NB4 (cell line): ENCODE data around the gene TIMM17B.

ENCODE experiments used
- DNase-seq: peaks from one replicate; pipeline ENCODE4 v3.0.0; 2010; ENCODE audit warnings: low read depth
- H3K4me3 ChIP-seq: one replicate; pipeline ENCODE4 v1.5.1; 2011; ENCODE audit warnings: mild to moderate bottlenecking, low read depth, low read length, moderate library complexity
- CTCF ChIP-seq: IDR thresholded peaks from one replicate; pipeline ENCODE4 v1.5.1; 2012; ENCODE audit warnings: low read depth, low read length
- MAX ChIP-seq: IDR thresholded peaks from 2 replicates; pipeline ENCODE4 v1.6.1; 2011; ENCODE audit warnings: low read depth, low read length
- MYC ChIP-seq: IDR thresholded peaks from 2 replicates; pipeline ENCODE4 v1.6.1; 2011; ENCODE audit warnings: low read depth, low read length
- POLR2A ChIP-seq: IDR thresholded peaks from 2 replicates; pipeline ENCODE4 v1.6.1; 2011; ENCODE audit warnings: mild to moderate bottlenecking; ENCODE audit not compliant: insufficient read length; ENCODE audit errors: extremely low read depth

The TIMM17B gene

GRCh38 chrX:48938721-48939425 is 41.3 kb upstream of the TIMM17B start:
- H3K4me3 ChIP-seq: no peak overlapping the region
- TF ChIP-seq MYC: no peak
- TF ChIP-seq CTCF: no peak
- TF ChIP-seq MAX: no peak
- no peak for TF ChIP-seq POLR2A
- DNase-seq: no peak

GRCh38 chrX:48937054-48937907 is 39.7 kb upstream of the TIMM17B start:
- TF ChIP-seq CTCF (peak; percentile 26), MAX (peak; percentile 85), MYC (peak; percentile 58; the same call in 1 of the 2 replicates), POLR2A (no peak)
- peak overlapping the region; percentile 40 for H3K4me3 ChIP-seq
- peak; percentile 94 for DNase-seq

- TF ChIP-seq MAX (no peak), POLR2A (no peak), MYC (no peak), CTCF (no peak)
- DNase-seq: no peak
- H3K4me3 ChIP-seq: peak overlapping the region; percentile 28
These were observed 39.0 kb upstream of the TIMM17B start for GRCh38 chrX:48936429-48937053.

- no peak for TF ChIP-seq MAX
- TF ChIP-seq MYC: no peak
- no peak for TF ChIP-seq POLR2A
- no peak for TF ChIP-seq CTCF
These were observed 37.7 kb upstream of the TIMM17B start for GRCh38 chrX:48935301-48935670.

GRCh38 chrX:48934581-48935300 is 37.2 kb upstream of the TIMM17B start:
- H3K4me3 ChIP-seq: no peak overlapping the region
- TF ChIP-seq MAX (no peak), POLR2A (no peak), MYC (no peak), CTCF (no peak)
- DNase-seq: no peak

More at GRCh38 chrX:48935301-48935670, 37.7 kb upstream of the TIMM17B start:
- no peak for DNase-seq
- no peak overlapping the region for H3K4me3 ChIP-seq
